Keratinocyte (primary cell): ENCODE results near the gene CA5A. TPM values are rescaled to one million over a fixed set of nuclear protein-coding genes. Genes with fewer than 3 reads are reported as not detected.

Source experiments
- DNase-seq: peaks from one replicate; pipeline ENCODE4 v3.0.0-alpha.2; 2011; ENCODE audit warnings: low read depth, missing footprints, low spot score
- FAIRE-seq: peaks from 2 replicates; lab custom pipeline; 2011; peaks lifted over from hg19 to GRCh38; lab: Jason Lieb, UNC
- H2AFZ ChIP-seq: 2 replicates; pipeline ENCODE4 v1.6.0; 2012; ENCODE audit warnings: low read length, control low read depth, inconsistent platforms; ENCODE audit not compliant: control insufficient read depth
- H3K27ac ChIP-seq: 2 replicates; pipeline ENCODE4 v1.5.1; 2011; ENCODE audit warnings: low read length; ENCODE audit not compliant: control insufficient read depth, insufficient read depth
- H3K27me3 ChIP-seq: 3 replicates; pipeline ENCODE4 v1.6.0; 2011; ENCODE audit warnings: low read length; ENCODE audit not compliant: control insufficient read depth, insufficient read depth; ENCODE audit errors: extremely low read depth
- H3K36me3 ChIP-seq, 2 experiments: 2 replicates in 1 of 2; 3 replicates in 1 of 2; pipeline ENCODE4 v1.5.1; 2011; ENCODE audit warnings: low read length in 2 of 2, mild to moderate bottlenecking in 1 of 2; ENCODE audit not compliant: control insufficient read depth in 2 of 2, insufficient read depth in 2 of 2; ENCODE audit errors: extremely low read depth in 1 of 2
- H3K4me1 ChIP-seq: 3 replicates; pipeline ENCODE4 v1.5.1; 2011; ENCODE audit warnings: low read length; ENCODE audit not compliant: control insufficient read depth, insufficient read depth; ENCODE audit errors: extremely low read depth
- H3K4me2 ChIP-seq: 3 replicates; pipeline ENCODE4 v1.6.0; 2011; ENCODE audit warnings: low read depth, low read length; ENCODE audit not compliant: control insufficient read depth, insufficient read depth; ENCODE audit errors: extremely low read depth
- H3K4me3 ChIP-seq, 3 experiments: fragments of 200-600 bp in 1 of 3; sonication (generic) in 1 of 3; 2 replicates in 2 of 3; 3 replicates in 1 of 3; pipeline ENCODE4 v1.5.1; 2011 to 2016; ENCODE audit warnings: low read length in 3 of 3, mild to moderate bottlenecking in 3 of 3, control low read depth in 2 of 3, inconsistent platforms in 1 of 3, low read depth in 1 of 3, mixed read lengths in 1 of 3, mixed run types in 1 of 3, moderate library complexity in 1 of 3; ENCODE audit not compliant: control insufficient read depth in 2 of 3, insufficient read depth in 2 of 3; ENCODE audit errors: extremely low read depth in 1 of 3
- H3K79me2 ChIP-seq: 2 replicates; pipeline ENCODE4 v1.6.0; 2012; ENCODE audit warnings: low read length; ENCODE audit not compliant: control insufficient read depth, insufficient read depth
- H3K9ac ChIP-seq: 3 replicates; pipeline ENCODE4 v1.6.0; 2011; ENCODE audit warnings: low read length; ENCODE audit not compliant: control insufficient read depth, insufficient read depth; ENCODE audit errors: extremely low read depth
- H3K9me1 ChIP-seq: 3 replicates; pipeline ENCODE4 v1.6.0; 2011; ENCODE audit warnings: low read length; ENCODE audit not compliant: control insufficient read depth, insufficient read depth; ENCODE audit errors: extremely low read depth
- H3K9me3 ChIP-seq: 2 replicates; pipeline ENCODE4 v1.5.1; 2012; ENCODE audit warnings: low read depth, low read length; ENCODE audit not compliant: control insufficient read depth
- H4K20me1 ChIP-seq: 3 replicates; pipeline ENCODE4 v1.6.0; 2011; ENCODE audit warnings: low read length; ENCODE audit not compliant: control insufficient read depth, insufficient read depth; ENCODE audit errors: extremely low read depth
- EZH2 ChIP-seq: IDR thresholded peaks from one replicate; pipeline ENCODE4 v1.6.1; 2012; ENCODE audit warnings: inconsistent platforms, mild to moderate bottlenecking, low read length, moderate library complexity
- dilution Hi-C: fragments of 300-500 bp; cut with MboI; formaldehyde crosslinking; loops from one replicate; pipeline ENCODE4 v1.7.0; 2020; ENCODE audit warnings: low sequenced_read_pairs; ENCODE audit not compliant: extremely low pct_ligation_motif_present
- polyA plus RNA-seq, 5 experiments: library from polyadenylated mRNA; depleted of rRNA in 3 of 5; stranded (reverse) in 3 of 5; stranded (forward) in 1 of 5; unstranded in 1 of 5; fragments of >200 nt; gene quantifications; 1 replicate in 1 of 5; 2 replicates in 3 of 5; 3 replicates in 1 of 5; pipeline versions ENCODE4 v1.2.1 to v1.2.3, GENCODE V29; 2011 to 2012; ENCODE audit warnings: missing spikeins in 2 of 5, low read depth in 1 of 5, low replicate concordance in 1 of 5
- TF ChIP-seq, protein P1 (sequence below), 3 experiments: IDR thresholded peaks in 1 of 3; conservative IDR thresholded peaks in 1 of 3; optimal IDR thresholded peaks in 1 of 3; 2 replicates in 2 of 3; 3 replicates in 1 of 3; pipeline versions ENCODE3 to v1.5.1; 2011; ENCODE audit warnings: low read length in 3 of 3, mild to moderate bottlenecking in 3 of 3, moderate library complexity in 2 of 3, control low read depth in 1 of 3, inconsistent platforms in 1 of 3; ENCODE audit not compliant: insufficient read depth in 2 of 3; ENCODE audit errors: extremely low read depth in 1 of 3

The CA5A gene
- polyA plus RNA-seq, 1 donor (not counting 4 experiments of a cell fraction or from before 2014, with no cell fraction given), result not detected

DNA sequence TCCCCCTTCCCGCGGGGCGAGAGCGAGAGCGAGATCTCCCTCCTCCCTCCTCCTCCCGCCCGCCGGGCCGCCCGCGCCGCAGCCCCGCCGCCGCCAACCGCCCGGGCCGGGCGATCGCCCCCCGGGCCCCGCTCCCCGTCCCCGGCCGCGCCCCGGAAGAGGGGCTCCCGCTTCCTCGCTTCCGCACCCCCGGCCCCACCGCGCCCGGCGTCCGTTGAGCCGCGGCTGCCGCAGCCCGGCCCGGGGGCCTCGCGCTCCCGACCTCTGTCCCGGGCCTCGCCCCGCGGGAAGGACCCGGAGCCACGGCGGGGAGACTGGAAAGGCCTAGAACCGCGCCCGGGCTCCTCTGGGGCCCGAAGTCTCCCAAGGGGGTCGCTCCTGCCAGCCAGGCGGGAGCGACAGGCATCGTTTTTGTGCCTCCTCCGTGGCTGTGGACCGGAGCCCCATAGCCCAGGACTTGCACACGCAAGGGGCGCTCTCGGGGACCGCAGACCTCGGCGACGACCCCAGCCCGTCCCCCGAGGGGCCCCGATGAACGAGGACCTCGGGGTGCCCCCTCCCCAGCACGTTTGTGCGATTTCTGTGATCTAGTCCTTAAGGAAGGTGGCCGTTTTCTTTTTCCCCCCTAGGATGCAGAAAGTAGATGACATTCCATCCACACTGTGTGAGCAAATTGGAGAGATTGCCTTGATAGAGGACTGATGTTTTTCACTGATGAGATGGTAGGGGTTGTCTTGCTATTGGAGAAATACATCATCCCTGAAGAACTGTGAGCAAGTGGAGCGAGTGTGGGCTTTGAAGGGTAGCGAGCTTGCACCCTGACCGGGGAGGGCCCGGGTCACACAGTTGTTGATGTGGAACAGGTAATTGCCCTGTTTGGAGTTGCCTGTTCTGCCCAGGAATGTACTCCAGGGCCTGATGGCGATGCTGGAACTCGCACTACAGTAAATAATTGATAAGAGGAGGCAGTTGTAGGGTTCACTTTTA lies 15.5 kb upstream of the CA5A start:
- H3K9me3 ChIP-seq, result no peaks in the 10 kb centered on the region

DNA sequence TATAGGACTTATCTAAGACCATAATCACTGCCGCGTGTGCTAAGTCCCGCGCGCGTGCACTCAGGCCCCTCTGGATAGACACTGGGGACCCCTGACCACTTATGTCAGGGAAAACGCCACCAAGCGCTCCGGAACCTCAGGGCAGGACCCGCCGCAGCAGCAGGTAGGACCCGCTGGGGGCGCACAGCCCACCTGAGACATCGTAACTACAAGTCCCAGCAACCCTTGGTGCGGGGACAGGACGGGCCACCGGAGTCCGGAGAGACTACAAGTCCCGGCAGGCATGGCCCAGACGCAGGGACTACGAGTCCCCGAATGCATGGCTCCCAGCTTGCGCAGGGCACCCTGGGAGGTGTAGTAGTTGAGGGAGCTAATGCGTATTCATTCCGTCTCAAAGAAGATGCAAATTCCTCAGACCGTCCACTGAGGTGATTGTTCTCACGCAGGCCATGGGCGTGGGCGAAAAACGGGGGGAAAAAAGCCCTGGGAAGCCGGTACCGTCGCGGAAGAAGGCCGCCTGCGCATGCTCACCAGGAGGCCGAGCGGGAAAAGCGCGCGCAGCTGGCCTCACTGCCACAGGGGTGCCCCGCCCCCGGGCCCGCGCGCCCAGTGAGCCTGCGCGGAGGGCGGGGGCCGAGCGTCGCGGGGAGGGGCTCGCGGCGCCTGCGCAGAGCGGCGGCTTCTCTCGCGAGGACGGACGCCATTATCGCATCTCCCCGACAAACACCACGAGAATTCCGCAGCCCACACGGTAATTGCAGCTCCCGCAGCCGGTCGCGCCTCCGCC lies 14.6 kb upstream of the CA5A start, which contains the start of gene BANP:
TSS of gene BANP (plus strand) at position 670 of the 787 bp plus-strand sequence. CDS start 23,682 bp downstream, outside the sequence.
- dilution Hi-C loops, result no loop called here
- Histone ChIP-seq H3K4me3 (peak within 1 kb of the TSS; percentile 72 to 94 (median 87)), H3K27me3 (no peaks in the 10 kb centered on the region), H3K79me2 (peaks cover 44% of the 10 kb centered on the region), H3K36me3 (peaks cover 16 to 18% of the 10 kb centered on the region in 2 experiments), H2AFZ (peak within 1 kb of the TSS; percentile 83), H4K20me1 (no peaks in the 10 kb centered on the region), H3K9ac (peak within 1 kb of the TSS; percentile 94), H3K9me3 (no peaks in the 10 kb centered on the region), H3K4me1 (peaks cover 10% of the 10 kb centered on the region), H3K9me1 (no peaks in the 10 kb centered on the region), H3K27ac (peak within 1 kb of the TSS; percentile 83), H3K4me2 (peak within 1 kb of the TSS; percentile 86)
- peak; percentile 81 for FAIRE-seq
- TF ChIP-seq, protein P1, sequence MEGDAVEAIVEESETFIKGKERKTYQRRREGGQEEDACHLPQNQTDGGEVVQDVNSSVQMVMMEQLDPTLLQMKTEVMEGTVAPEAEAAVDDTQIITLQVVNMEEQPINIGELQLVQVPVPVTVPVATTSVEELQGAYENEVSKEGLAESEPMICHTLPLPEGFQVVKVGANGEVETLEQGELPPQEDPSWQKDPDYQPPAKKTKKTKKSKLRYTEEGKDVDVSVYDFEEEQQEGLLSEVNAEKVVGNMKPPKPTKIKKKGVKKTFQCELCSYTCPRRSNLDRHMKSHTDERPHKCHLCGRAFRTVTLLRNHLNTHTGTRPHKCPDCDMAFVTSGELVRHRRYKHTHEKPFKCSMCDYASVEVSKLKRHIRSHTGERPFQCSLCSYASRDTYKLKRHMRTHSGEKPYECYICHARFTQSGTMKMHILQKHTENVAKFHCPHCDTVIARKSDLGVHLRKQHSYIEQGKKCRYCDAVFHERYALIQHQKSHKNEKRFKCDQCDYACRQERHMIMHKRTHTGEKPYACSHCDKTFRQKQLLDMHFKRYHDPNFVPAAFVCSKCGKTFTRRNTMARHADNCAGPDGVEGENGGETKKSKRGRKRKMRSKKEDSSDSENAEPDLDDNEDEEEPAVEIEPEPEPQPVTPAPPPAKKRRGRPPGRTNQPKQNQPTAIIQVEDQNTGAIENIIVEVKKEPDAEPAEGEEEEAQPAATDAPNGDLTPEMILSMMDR (optimal IDR thresholded peaks at IDR 0.05 in 1 of 3, IDR thresholded peaks at IDR 0.05 in 1 of 3, conservative IDR thresholded peaks at IDR 0.05 in 1 of 3; ENCODE audit: extremely low read depth in 1 of 3, insufficient read depth in 2 of 3, low read length in 3 of 3), result peak; percentile 32 to 45 (median 39)
- TF ChIP-seq EZH2, result no peak
- DNase-seq, result peak; percentile 94

More for the DNA sequence above, 15.5 kb upstream of the CA5A start:
- no peak for TF ChIP-seq EZH2
- TF ChIP-seq, protein P1 (optimal IDR thresholded peaks at IDR 0.05 in 1 of 3, IDR thresholded peaks at IDR 0.05 in 1 of 3, conservative IDR thresholded peaks at IDR 0.05 in 1 of 3; ENCODE audit: extremely low read depth in 1 of 3, insufficient read depth in 2 of 3, low read length in 3 of 3), result peak; percentile 7 to 19 (median 13)
- Histone ChIP-seq H3K9ac (peak overlapping the region; percentile 94), H3K4me3 (peak overlapping the region; percentile 72 to 94 (median 87)), H3K9me1 (no peaks in the 10 kb centered on the region), H3K4me2 (peak overlapping the region; percentile 86), H3K4me1 (peaks cover 10% of the 10 kb centered on the region), H4K20me1 (no peaks in the 10 kb centered on the region), H3K27ac (peak overlapping the region; percentile 83), H3K27me3 (no peaks in the 10 kb centered on the region), H2AFZ (no peak overlapping the region), H3K36me3 (peaks cover 19% of the 10 kb centered on the region in 2 experiments), H3K79me2 (peaks cover 52% of the 10 kb centered on the region)
- dilution Hi-C loops, result no loop called here
- FAIRE-seq, result no peak
- DNase-seq, result no peak
